PC-3 (cell line): ENCODE results near the gene FILIP1L. TPM values are rescaled to one million over a fixed set of nuclear protein-coding genes. Genes with fewer than 3 reads are reported as not detected.

Experiments used
- ATAC-seq: fragments of 200-7000 bp; cut with Tn5 transposase; 2 replicates; pipeline ENCODE4 v1.9.1; 2020; ENCODE audit warnings: mild to moderate bottlenecking, moderate library complexity
- BruUV-seq: library from RNA; stranded (reverse); fragments of 400-500 nt; replicated peaks from 2 replicates; lab custom pipeline; 2021; lab: Mats Ljungman, UMichigan
- CTCF ChIA-PET: fragments of 300-600 bp; sonication (Branson Sonifier 250); formaldehyde crosslinking; loops from one replicate; lab custom pipeline; 2022; ENCODE audit warnings: antibody characterized with exemption; lab: Charles Lee
- POLR2A ChIA-PET: fragments of 300-600 bp; sonication (Branson Sonifier 250); formaldehyde crosslinking; loops from one replicate; lab custom pipeline; 2022; ENCODE audit warnings: antibody characterized with exemption; ENCODE audit not compliant: unreplicated experiment; lab: Charles Lee
- DNase-seq: peaks from one replicate; pipeline ENCODE4 v3.0.0-alpha.2; 2015
- H2AFZ ChIP-seq: fragments of 300-600 bp; sonication (generic); 2 replicates; pipeline ENCODE4 v1.6.0; 2016; ENCODE audit warnings: antibody characterized with exemption, low read length
- H3F3A ChIP-seq: fragments of 300-600 bp; sonication (generic); one replicate; pipeline ENCODE4 v1.6.0; 2017; ENCODE audit warnings: antibody characterized with exemption, low read length, control low read depth, mild to moderate bottlenecking; ENCODE audit not compliant: unreplicated experiment
- H3K27ac ChIP-seq: fragments of 300-600 bp; sonication (generic); 2 replicates; pipeline ENCODE4 v1.5.1; 2016; ENCODE audit warnings: mild to moderate bottlenecking, low read length
- H3K27me3 ChIP-seq: fragments of 300-600 bp; sonication (generic); 2 replicates; pipeline ENCODE4 v1.6.1; 2016; ENCODE audit warnings: low read length, mixed read lengths
- H3K36me3 ChIP-seq: fragments of 300-600 bp; sonication (generic); 2 replicates; pipeline ENCODE4 v1.6.1; 2016; ENCODE audit warnings: low read depth, mixed run types, low read length, mixed read lengths
- H3K4me1 ChIP-seq: fragments of 300-600 bp; sonication (generic); 2 replicates; pipeline ENCODE4 v1.5.1; 2016; ENCODE audit warnings: low read length; ENCODE audit not compliant: insufficient read depth
- H3K4me2 ChIP-seq: fragments of 300-600 bp; sonication (generic); 2 replicates; pipeline ENCODE4 v1.6.0; 2016; ENCODE audit warnings: low read length
- H3K4me3 ChIP-seq: fragments of 300-600 bp; sonication (generic); 2 replicates; pipeline ENCODE4 v1.5.1; 2016; ENCODE audit warnings: mild to moderate bottlenecking, low read length, mixed read lengths
- H3K79me2 ChIP-seq: fragments of 300-600 bp; sonication (generic); 2 replicates; pipeline ENCODE4 v1.6.1; 2017; ENCODE audit warnings: low read length, mixed read lengths
- H3K9ac ChIP-seq: fragments of 300-600 bp; sonication (generic); 2 replicates; pipeline ENCODE4 v1.6.0; 2016; ENCODE audit warnings: mild to moderate bottlenecking, low read length
- H3K9me2 ChIP-seq: fragments of 300-600 bp; sonication (generic); replicated peaks from 2 replicates; pipeline ENCODE4 v1.6.1; 2016; ENCODE audit warnings: mixed run types, low read length, mixed read lengths
- H3K9me3 ChIP-seq: fragments of 300-600 bp; sonication (generic); 2 replicates; pipeline ENCODE4 v1.6.1; 2016; ENCODE audit warnings: low read length, mixed read lengths
- H4K20me1 ChIP-seq: fragments of 300-600 bp; sonication (generic); 2 replicates; pipeline ENCODE4 v1.6.1; 2016; ENCODE audit warnings: low read length, mixed read lengths
- CTCF ChIP-seq: fragments of 300-600 bp; sonication (generic); conservative IDR thresholded peaks from 2 replicates; pipeline ENCODE4 v1.5.1; 2017; ENCODE audit warnings: antibody characterized with exemption, low read depth, mild to moderate bottlenecking, low read length
- EZH2 ChIP-seq: fragments of 300-600 bp; sonication (generic); IDR thresholded peaks from one replicate; pipeline ENCODE4 v1.6.1; 2017; ENCODE audit warnings: antibody characterized with exemption, mild to moderate bottlenecking, low read length; ENCODE audit not compliant: unreplicated experiment
- EZH2phosphoT487 ChIP-seq: fragments of 300-600 bp; sonication (generic); IDR thresholded peaks from 2 replicates; pipeline ENCODE4 v1.6.1; 2018; ENCODE audit warnings: mild to moderate bottlenecking, antibody characterized with exemption, low read length, borderline replicate concordance
- intact Hi-C: fragments of 100-400 bp; cut with micrococcal nuclease; formaldehyde crosslinking; loops from 2 replicates; pipeline ENCODE4 v1.9.0; 2023
- total RNA-seq: library from RNA; depleted of rRNA; stranded (reverse); fragments of >200 nt; gene quantifications from 2 replicates; pipeline ENCODE4 v1.2.3, GENCODE V29; 2014

Gene FILIP1L
- total RNA-seq, 1 experiment from 2014 or later: not detected

GRCh38 chr3:99970198-99970597 is 144.1 kb downstream of the FILIP1L start:
- Histone ChIP-seq H3K4me2 (no peak overlapping the region), H3F3A (no peaks in the 10 kb centered on the region), H3K4me1 (peaks cover 14% of the 10 kb centered on the region), H3K9ac (no peak overlapping the region), H3K4me3 (no peak overlapping the region), H3K9me3 (no peaks in the 10 kb centered on the region), H3K27me3 (no peaks in the 10 kb centered on the region), H3K27ac (no peak overlapping the region), H3K79me2 (no peaks in the 10 kb centered on the region), H4K20me1 (no peaks in the 10 kb centered on the region), H3K9me2 (no peaks in the 10 kb centered on the region), H3K36me3 (no peaks in the 10 kb centered on the region), H2AFZ (no peak overlapping the region)
- ATAC-seq (no peak), DNase-seq (no peak)
- no TSS peak for BruUV-seq
- ChIA-PET POLR2A (no interaction called here), CTCF (no interaction called here)
- TF ChIP-seq EZH2 (no peak), EZH2phosphoT487 (no peak), CTCF (no peak)
- intact Hi-C loops: no loop called here

GRCh38 chr3:99969136-99969535 is 145.2 kb downstream of the FILIP1L start:
- CTCF ChIA-PET: no interaction called here
- ATAC-seq (no peak), DNase-seq (no peak)
- no peak overlapping the region for H3K4me3 ChIP-seq
- BruUV-seq: no TSS peak
- H3K4me2 ChIP-seq: no peak overlapping the region
- no peaks in the 10 kb centered on the region for H3K9me3 ChIP-seq
- TF ChIP-seq EZH2: no peak
- no peak for TF ChIP-seq CTCF
- TF ChIP-seq EZH2phosphoT487: no peak
- intact Hi-C loops: no loop called here
- no peaks in the 10 kb centered on the region for H3K27me3 ChIP-seq
- no peak overlapping the region for H3K9ac ChIP-seq
- H3F3A ChIP-seq: no peaks in the 10 kb centered on the region
- no peaks in the 10 kb centered on the region for H4K20me1 ChIP-seq
- POLR2A ChIA-PET: no interaction called here
- no peaks in the 10 kb centered on the region for H3K9me2 ChIP-seq
- H3K4me1 ChIP-seq: peaks cover 18% of the 10 kb centered on the region
- H2AFZ ChIP-seq: no peak overlapping the region
- H3K79me2 ChIP-seq: no peaks in the 10 kb centered on the region
- no peaks in the 10 kb centered on the region for H3K36me3 ChIP-seq
- no peak overlapping the region for H3K27ac ChIP-seq

GRCh38 chr3:99967796-99968195 is 146.5 kb downstream of the FILIP1L start:
- H2AFZ ChIP-seq: no peak overlapping the region

More at GRCh38 chr3:99967796-99968195, 146.5 kb downstream of the FILIP1L start:
- no peak overlapping the region for H3K4me2 ChIP-seq
- intact Hi-C loops: no loop called here
- H3K9me2 ChIP-seq: no peaks in the 10 kb centered on the region
- BruUV-seq: no TSS peak
- ChIA-PET POLR2A (no interaction called here), CTCF (no interaction called here)
- H3K4me3 ChIP-seq: no peak overlapping the region
- no peaks in the 10 kb centered on the region for H3K79me2 ChIP-seq
- H3K27ac ChIP-seq: no peak overlapping the region
- no peaks in the 10 kb centered on the region for H3K9me3 ChIP-seq
- no peaks in the 10 kb centered on the region for H3F3A ChIP-seq
- H3K9ac ChIP-seq: no peak overlapping the region
- TF ChIP-seq EZH2 (no peak), EZH2phosphoT487 (no peak), CTCF (no peak)
- ATAC-seq: no peak
- peaks cover 19% of the 10 kb centered on the region for H3K4me1 ChIP-seq
- no peaks in the 10 kb centered on the region for H4K20me1 ChIP-seq
- DNase-seq: no peak
- H3K36me3 ChIP-seq: no peaks in the 10 kb centered on the region
- H3K27me3 ChIP-seq: no peaks in the 10 kb centered on the region
